Liver (tissue), 9 donors: Measurements from ENCODE around the gene TMEM154. TPM values are rescaled to one million over a fixed set of nuclear protein-coding genes. Genes with fewer than 3 reads are reported as not detected.

ENCODE experiments used
- DNase-seq: peaks from one replicate; pipeline ENCODE4 v3.0.0-alpha.2; 2017; ENCODE audit warnings: low spot score
- H3K27ac ChIP-seq, 2 donors: one replicate each; pipeline ENCODE4 v1.7.0; 2013; ENCODE audit warnings: inconsistent platforms in 2 of 2, low read length in 2 of 2, control low read depth in 1 of 2, low read depth in 1 of 2, mild to moderate bottlenecking in 1 of 2
- H3K27me3 ChIP-seq, 4 donors: one replicate each; pipeline versions ENCODE4 v1.6.1 to v1.7.0; 2013; ENCODE audit warnings: low read length in 3 of 4, inconsistent platforms in 1 of 4, mild to moderate bottlenecking in 1 of 4, moderate library complexity in 1 of 4; ENCODE audit not compliant: control insufficient read depth in 4 of 4, insufficient read depth in 4 of 4
- H3K36me3 ChIP-seq, 4 donors: one replicate each; pipeline versions ENCODE4 v1.6.1 to v1.7.0; 2013; ENCODE audit warnings: low read length in 3 of 4, mild to moderate bottlenecking in 3 of 4, low read depth in 1 of 4, moderate library complexity in 1 of 4; ENCODE audit not compliant: control insufficient read depth in 4 of 4, insufficient read depth in 3 of 4
- H3K4me1 ChIP-seq, 4 donors: one replicate each; pipeline versions ENCODE4 v1.6.1 to v1.7.0; 2013; ENCODE audit warnings: low read length in 3 of 4, mild to moderate bottlenecking in 3 of 4, moderate library complexity in 1 of 4; ENCODE audit not compliant: control insufficient read depth in 4 of 4, insufficient read depth in 4 of 4
- H3K4me3 ChIP-seq, 3 donors: one replicate each; pipeline versions ENCODE4 v1.6.1 to v1.7.0; 2013; ENCODE audit warnings: low read length in 3 of 3, control low read depth in 1 of 3, low read depth in 1 of 3, mild to moderate bottlenecking in 1 of 3
- H3K9ac ChIP-seq, 2 donors: one replicate each; pipeline ENCODE4 v1.7.0; 2013; ENCODE audit warnings: low read length in 2 of 2, mild to moderate bottlenecking in 2 of 2, moderate library complexity in 2 of 2, control low read depth in 1 of 2, low read depth in 1 of 2
- H3K9me3 ChIP-seq, 4 donors: one replicate each; pipeline versions ENCODE4 v1.6.1 to v1.7.0; 2013; ENCODE audit warnings: low read length in 3 of 4; ENCODE audit not compliant: control insufficient read depth in 4 of 4
- EGR1 ChIP-seq, 2 donors: IDR thresholded peaks; 2 replicates each; pipeline ENCODE4 v1.6.1; 2016 to 2018; ENCODE audit warnings: antibody characterized with exemption in 2 of 2, low read depth in 2 of 2
- FOXA1 ChIP-seq: IDR thresholded peaks from 2 replicates; pipeline ENCODE4 v1.6.1; 2016; ENCODE audit warnings: antibody characterized with exemption
- FOXA2 ChIP-seq: IDR thresholded peaks from 2 replicates; pipeline ENCODE4 v1.6.1; 2016; ENCODE audit warnings: antibody characterized with exemption
- GABPA ChIP-seq, 2 donors: IDR thresholded peaks in 1 of 2; conservative IDR thresholded peaks in 1 of 2; 2 replicates each; pipeline ENCODE4 v1.6.1; 2016; ENCODE audit warnings: antibody characterized with exemption in 2 of 2, mild to moderate bottlenecking in 1 of 2, moderate library complexity in 1 of 2
- HNF4A ChIP-seq, 2 donors: conservative IDR thresholded peaks; 2 replicates each; pipeline ENCODE4 v1.6.1; 2016; ENCODE audit warnings: antibody characterized with exemption in 2 of 2, mild to moderate bottlenecking in 2 of 2
- HNF4G ChIP-seq: IDR thresholded peaks from 2 replicates; pipeline ENCODE4 v1.6.1; 2016; ENCODE audit warnings: antibody characterized with exemption
- JUND ChIP-seq, 2 donors: IDR thresholded peaks; 2 replicates each; pipeline ENCODE4 v1.6.1; 2016; ENCODE audit warnings: antibody characterized with exemption in 2 of 2
- NR2F2 ChIP-seq: IDR thresholded peaks from 2 replicates; pipeline ENCODE4 v1.6.1; 2016; ENCODE audit warnings: antibody characterized with exemption
- RAD21 ChIP-seq, 2 donors: IDR thresholded peaks; 2 replicates each; pipeline ENCODE4 v1.6.1; 2016; ENCODE audit warnings: antibody characterized with exemption in 2 of 2, mild to moderate bottlenecking in 2 of 2
- RXRA ChIP-seq, 2 donors: IDR thresholded peaks; 2 replicates each; pipeline ENCODE4 v1.6.1; 2017 to 2018; ENCODE audit warnings: antibody characterized with exemption in 2 of 2, mild to moderate bottlenecking in 1 of 2
- SP1 ChIP-seq: IDR thresholded peaks from 2 replicates; pipeline ENCODE4 v1.6.1; 2018; ENCODE audit warnings: antibody characterized with exemption, mild to moderate bottlenecking
- TAF1 ChIP-seq: conservative IDR thresholded peaks from 2 replicates; pipeline ENCODE4 v1.6.1; 2016; ENCODE audit warnings: antibody characterized with exemption, mild to moderate bottlenecking
- YY1 ChIP-seq: IDR thresholded peaks from 2 replicates; pipeline ENCODE4 v1.6.1; 2016; ENCODE audit warnings: antibody characterized with exemption, mild to moderate bottlenecking
- WGBS: extraction: QIAGEN DNeasy Blood & Tissue Kit; methylation state at CpG from one replicate; pipeline ENCODE4 v1.1.7; 2013; 5-methylcytosine and 5-hydroxymethylcytosine counted together
- polyA plus RNA-seq, 2 donors: library from polyadenylated mRNA; stranded (reverse) in 1 of 2; unstranded in 1 of 2; fragments of 200-250 nt in 1 of 2; fragments of >200 nt in 1 of 2; fragmentation: Nextera tagmentation in 1 of 2; extraction: Ambion mirVana in 1 of 2; gene quantifications; one replicate each; pipeline versions ENCODE4 v1.2.1 to v1.2.3, GENCODE V29; 2013 to 2015
- total RNA-seq, 2 donors: library from RNA; depleted of rRNA; stranded (reverse); fragments of >200 nt; gene quantifications; one replicate each; pipeline ENCODE4 v1.2.3, GENCODE V29; 2014
- TF ChIP-seq, protein P1 (sequence below): IDR thresholded peaks from 2 replicates; pipeline ENCODE4 v1.6.1; 2016; ENCODE audit warnings: antibody characterized with exemption, mild to moderate bottlenecking
- TF ChIP-seq, protein P2 (sequence below): fragments of 150-350 bp; IDR thresholded peaks from 2 replicates; pipeline ENCODE4 v1.5.1; 2017; ENCODE audit warnings: improper control_type of control experiment, low read depth, low read length; ENCODE audit not compliant: missing input control
- TF ChIP-seq, protein P3 (sequence below): IDR thresholded peaks from 2 replicates; pipeline ENCODE4 v1.6.1; 2016; ENCODE audit warnings: antibody characterized with exemption
- TF ChIP-seq, protein P4 (sequence below): IDR thresholded peaks from 2 replicates; pipeline ENCODE4 v1.6.1; 2016; ENCODE audit warnings: antibody characterized with exemption
- TF ChIP-seq, protein P5 (sequence below): IDR thresholded peaks from 2 replicates; pipeline ENCODE4 v1.6.1; 2016; ENCODE audit warnings: antibody characterized with exemption
- donor health status: healthy.
- donor health status: healthy.
- donor health status: healthy.
- donor health status: healthy.
- donor health status: healthy.

TMEM154 gene
- total and polyA plus RNA-seq, 4 donors = 0.32 to 4.4 (median 2.3) TPM

DNA sequence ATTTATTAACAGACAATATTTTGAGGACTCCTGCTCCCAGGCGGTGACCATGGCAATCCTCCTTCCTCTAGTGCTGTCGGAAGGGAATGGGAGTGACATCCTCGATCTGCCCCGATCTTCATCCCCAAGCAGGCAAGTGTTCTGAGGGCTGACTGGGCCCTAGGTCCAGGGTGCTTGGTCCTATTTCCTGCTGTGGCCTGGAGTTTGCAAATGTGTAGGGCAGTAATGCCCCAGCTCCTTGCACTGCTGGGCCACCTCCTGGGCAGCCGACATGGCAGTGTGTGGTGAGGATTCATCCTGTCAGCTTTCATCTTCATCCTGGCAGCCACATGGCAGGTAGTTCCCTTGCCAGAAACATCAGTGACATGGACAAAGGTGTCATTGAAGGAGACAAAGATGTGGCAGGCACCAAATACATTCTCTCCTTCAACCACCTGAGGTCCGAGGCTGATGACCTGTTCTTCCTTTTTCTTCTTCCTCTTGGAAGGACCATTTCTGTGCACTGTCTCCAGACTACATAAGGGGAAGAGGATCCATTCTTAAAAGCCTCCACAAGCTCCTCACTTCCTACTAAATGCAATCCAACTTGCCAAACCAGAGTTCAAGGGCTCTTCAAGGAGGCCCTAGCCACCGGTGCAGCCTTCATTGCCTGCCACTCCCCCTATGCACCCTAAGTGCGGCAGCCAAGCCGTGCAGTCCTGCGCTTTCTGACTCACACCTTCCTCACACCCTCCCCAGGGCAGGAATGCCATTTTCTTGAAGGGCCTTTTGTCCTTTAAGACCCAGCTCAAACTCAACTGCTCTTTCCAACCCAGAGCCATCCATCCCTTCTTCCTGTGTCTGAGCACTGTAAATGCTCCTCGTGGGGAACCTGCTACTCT, 65.7 kb downstream of the TMEM154 start:
- Histone ChIP-seq H3K27me3 (no peaks in the 10 kb centered on the region), H3K4me1 (no peaks in the 10 kb centered on the region), H3K9me3 (no peaks in the 10 kb centered on the region), H3K36me3 (no peaks in the 10 kb centered on the region), H3K4me3 (no peak overlapping the region), H3K9ac (no peak overlapping the region), H3K27ac (no peak overlapping the region)
- 87% methylated on average over 11 of the region's 11 CpGs for WGBS
- DNase-seq = no peak
- TF ChIP-seq HNF4G (no peak), NR2F2 (no peak), TAF1 (no peak), SP1 (no peak), FOXA2 (no peak), RXRA (IDR thresholded peaks at IDR 0.05) (no peak), YY1 (no peak), EGR1 (IDR thresholded peaks at IDR 0.05; ENCODE audit: low read depth in 2 of 2) (no peak), FOXA1 (no peak), HNF4A (conservative IDR thresholded peaks at IDR 0.05) (no peak), GABPA (IDR thresholded peaks at IDR 0.05 in 1 of 2, conservative IDR thresholded peaks at IDR 0.05 in 1 of 2) (no peak), RAD21 (IDR thresholded peaks at IDR 0.05) (no peak), JUND (IDR thresholded peaks at IDR 0.05) (no peak)
- TF ChIP-seq, protein P1, sequence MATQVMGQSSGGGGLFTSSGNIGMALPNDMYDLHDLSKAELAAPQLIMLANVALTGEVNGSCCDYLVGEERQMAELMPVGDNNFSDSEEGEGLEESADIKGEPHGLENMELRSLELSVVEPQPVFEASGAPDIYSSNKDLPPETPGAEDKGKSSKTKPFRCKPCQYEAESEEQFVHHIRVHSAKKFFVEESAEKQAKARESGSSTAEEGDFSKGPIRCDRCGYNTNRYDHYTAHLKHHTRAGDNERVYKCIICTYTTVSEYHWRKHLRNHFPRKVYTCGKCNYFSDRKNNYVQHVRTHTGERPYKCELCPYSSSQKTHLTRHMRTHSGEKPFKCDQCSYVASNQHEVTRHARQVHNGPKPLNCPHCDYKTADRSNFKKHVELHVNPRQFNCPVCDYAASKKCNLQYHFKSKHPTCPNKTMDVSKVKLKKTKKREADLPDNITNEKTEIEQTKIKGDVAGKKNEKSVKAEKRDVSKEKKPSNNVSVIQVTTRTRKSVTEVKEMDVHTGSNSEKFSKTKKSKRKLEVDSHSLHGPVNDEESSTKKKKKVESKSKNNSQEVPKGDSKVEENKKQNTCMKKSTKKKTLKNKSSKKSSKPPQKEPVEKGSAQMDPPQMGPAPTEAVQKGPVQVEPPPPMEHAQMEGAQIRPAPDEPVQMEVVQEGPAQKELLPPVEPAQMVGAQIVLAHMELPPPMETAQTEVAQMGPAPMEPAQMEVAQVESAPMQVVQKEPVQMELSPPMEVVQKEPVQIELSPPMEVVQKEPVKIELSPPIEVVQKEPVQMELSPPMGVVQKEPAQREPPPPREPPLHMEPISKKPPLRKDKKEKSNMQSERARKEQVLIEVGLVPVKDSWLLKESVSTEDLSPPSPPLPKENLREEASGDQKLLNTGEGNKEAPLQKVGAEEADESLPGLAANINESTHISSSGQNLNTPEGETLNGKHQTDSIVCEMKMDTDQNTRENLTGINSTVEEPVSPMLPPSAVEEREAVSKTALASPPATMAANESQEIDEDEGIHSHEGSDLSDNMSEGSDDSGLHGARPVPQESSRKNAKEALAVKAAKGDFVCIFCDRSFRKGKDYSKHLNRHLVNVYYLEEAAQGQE = no peak
- TF ChIP-seq, protein P2, sequence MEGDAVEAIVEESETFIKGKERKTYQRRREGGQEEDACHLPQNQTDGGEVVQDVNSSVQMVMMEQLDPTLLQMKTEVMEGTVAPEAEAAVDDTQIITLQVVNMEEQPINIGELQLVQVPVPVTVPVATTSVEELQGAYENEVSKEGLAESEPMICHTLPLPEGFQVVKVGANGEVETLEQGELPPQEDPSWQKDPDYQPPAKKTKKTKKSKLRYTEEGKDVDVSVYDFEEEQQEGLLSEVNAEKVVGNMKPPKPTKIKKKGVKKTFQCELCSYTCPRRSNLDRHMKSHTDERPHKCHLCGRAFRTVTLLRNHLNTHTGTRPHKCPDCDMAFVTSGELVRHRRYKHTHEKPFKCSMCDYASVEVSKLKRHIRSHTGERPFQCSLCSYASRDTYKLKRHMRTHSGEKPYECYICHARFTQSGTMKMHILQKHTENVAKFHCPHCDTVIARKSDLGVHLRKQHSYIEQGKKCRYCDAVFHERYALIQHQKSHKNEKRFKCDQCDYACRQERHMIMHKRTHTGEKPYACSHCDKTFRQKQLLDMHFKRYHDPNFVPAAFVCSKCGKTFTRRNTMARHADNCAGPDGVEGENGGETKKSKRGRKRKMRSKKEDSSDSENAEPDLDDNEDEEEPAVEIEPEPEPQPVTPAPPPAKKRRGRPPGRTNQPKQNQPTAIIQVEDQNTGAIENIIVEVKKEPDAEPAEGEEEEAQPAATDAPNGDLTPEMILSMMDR = no peak
- TF ChIP-seq, protein P3, sequence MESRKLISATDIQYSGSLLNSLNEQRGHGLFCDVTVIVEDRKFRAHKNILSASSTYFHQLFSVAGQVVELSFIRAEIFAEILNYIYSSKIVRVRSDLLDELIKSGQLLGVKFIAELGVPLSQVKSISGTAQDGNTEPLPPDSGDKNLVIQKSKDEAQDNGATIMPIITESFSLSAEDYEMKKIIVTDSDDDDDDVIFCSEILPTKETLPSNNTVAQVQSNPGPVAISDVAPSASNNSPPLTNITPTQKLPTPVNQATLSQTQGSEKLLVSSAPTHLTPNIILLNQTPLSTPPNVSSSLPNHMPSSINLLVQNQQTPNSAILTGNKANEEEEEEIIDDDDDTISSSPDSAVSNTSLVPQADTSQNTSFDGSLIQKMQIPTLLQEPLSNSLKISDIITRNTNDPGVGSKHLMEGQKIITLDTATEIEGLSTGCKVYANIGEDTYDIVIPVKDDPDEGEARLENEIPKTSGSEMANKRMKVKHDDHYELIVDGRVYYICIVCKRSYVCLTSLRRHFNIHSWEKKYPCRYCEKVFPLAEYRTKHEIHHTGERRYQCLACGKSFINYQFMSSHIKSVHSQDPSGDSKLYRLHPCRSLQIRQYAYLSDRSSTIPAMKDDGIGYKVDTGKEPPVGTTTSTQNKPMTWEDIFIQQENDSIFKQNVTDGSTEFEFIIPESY = no peak
- TF ChIP-seq, protein P4, sequence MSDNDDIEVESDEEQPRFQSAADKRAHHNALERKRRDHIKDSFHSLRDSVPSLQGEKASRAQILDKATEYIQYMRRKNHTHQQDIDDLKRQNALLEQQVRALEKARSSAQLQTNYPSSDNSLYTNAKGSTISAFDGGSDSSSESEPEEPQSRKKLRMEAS = no peak
- TF ChIP-seq, protein P5, sequence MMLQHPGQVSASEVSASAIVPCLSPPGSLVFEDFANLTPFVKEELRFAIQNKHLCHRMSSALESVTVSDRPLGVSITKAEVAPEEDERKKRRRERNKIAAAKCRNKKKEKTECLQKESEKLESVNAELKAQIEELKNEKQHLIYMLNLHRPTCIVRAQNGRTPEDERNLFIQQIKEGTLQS = no peak
